ENCODE results near the gene SNAP23.

GRCh38 chr15:42449770-42450424, 45.5 kb upstream of the SNAP23 start:
- TF ChIP-seq CTCF (IDR thresholded peaks at IDR 0.05) = no peak
- no peak for TF ChIP-seq POLR2A (IDR thresholded peaks at IDR 0.05)
